NCI-H774 (cell line): Measurements from ENCODE around the gene UNC13D.
"Not testable (repeated sequence)": the region's sequence is repeated elsewhere in the genome, so short reads cannot be mapped to it uniquely, and the experiment has no call there.

Experiments
- DNase-seq: peaks from one replicate; lab custom pipeline; 2025; lab: John Stamatoyannopoulos, UW

Gene UNC13D

DNA sequence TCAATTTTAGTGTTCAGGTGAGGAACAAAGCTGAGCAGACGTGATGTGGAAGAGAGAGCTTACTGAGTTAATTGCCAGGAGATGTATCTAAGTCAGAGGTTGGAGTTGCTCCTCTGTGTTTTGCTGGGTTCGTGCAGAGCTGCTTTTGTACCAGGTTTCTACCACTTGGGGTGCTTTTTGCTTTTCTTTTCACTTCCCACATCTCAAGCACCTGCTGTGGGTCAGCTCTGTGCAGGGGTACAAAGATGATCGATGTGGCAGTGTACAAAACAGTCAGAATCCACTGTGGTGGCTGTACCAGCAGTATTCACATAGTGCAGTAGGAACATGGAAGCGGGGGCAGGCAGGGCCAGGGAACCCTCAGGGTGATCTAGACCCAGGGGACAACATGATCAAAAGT, 44.8 kb downstream of the UNC13D start:
- no peak for DNase-seq

DNA sequence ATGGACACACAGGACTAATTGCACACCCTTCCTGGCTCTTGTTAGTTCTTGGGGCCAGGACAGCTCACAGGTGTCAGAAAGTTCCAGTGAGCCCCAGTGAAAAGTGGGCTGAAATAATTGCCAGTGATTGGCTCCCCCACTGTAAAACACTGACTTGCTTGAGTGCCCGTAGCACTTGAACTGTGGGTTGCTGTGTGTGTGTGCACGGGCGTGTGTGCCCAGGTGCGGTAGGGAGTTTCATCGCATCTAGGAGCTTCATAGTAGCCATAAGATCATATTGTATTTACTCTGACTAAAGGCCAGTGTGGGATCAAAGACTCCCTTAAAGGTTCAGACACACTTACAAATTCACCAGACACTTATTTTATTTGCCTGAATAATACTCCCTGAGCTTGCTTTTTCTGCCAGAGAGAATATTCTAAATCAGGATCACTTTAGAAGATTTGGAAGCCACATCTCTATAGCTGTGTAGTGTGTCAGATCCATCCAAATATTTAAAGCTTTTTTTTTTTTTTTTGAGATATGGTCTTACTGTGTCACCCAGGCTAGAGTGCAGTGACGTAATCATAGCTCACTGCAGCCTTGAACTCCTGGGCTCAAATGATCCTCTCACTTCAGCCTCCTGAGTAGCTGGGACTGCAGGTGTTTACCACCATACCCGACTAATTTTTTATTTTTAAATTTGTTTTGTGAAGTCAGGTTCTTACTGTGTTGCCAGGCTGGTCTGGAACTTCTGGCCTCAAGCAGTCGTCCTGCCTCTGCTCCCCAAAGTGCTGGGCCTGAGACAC, 48.2 kb downstream of the UNC13D start:
- DNase-seq, result no peak

DNA sequence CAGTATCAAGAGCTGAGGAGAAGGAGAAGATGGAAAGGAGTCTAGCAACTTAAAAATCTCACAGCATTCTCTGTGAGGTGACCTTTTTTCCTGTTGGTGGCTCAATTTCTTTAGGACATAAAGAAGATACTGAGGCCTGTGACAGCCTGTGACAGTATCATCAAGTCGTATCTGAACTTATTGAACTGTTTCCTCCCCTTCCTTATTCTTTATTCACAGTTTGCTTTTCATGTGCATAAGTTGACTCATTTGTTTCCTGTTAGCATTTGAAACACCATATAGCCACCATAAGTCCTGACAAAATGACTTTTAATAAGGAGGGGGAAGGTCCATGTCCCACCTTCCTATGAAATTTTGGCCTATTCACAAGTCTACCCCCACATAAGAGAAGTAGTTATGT, 50.7 kb downstream of the UNC13D start:
- no peak for DNase-seq

DNA sequence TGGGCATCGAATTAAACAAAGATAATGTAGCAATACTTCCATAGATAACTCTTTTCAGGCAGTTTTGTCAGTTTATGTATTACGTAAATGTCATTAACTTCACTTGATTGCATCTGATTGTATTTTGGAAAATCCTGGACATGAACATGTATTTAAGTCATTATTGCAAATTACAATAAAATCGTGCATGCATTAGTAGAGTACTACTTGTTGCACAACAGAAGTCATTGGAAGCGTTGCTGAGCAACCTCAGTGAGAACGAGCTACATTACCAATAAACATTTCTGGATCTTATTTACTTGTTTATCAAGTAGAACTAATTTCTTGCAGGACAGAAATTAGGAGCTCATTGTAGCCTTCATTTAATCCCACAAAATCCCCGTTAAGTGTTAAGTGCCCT, 53.0 kb downstream of the UNC13D start:
- no peak for DNase-seq

DNA sequence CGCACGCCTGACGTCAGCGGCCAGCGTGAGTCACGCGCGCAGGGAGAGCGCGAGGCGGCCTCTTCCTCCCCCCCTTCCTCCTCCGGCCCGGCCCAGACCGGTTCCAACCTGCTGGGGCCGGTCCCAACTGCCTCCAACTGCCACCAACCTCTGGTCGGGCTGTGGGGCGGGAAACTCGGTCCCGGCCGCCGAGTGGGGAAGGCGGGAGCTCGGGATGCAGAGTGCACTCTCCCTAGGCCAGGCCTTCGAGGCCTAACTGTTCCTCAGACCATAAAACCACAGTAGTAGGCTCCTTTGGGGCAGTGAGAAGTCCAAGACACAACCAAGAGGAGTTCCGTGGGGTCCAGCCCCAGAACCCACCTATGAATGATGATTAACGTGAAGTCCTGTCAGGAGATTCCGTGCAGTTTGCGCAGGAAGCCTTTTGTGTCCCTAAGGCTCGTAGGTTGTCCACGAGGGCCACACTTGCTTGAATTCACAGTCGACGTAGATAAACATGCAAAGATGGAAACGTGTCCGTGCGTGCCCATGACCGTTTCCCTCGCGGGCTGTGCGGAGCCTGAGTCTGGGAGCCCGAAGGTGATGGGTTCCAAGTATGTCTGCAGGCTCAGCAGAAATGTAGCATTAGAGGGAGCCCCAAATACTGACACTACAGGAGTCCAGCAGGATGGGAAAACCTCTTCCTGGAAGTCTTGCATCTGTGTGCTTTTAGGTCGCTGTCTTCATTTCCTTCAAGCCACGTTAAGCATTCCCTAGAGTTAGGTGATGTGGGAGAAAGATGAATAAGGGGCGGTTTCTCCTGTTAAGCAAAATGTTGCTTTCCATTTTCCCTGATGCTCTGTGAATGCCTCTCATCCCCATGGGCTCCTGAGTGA, 59.0 kb downstream of the UNC13D start:
- peak; percentile 97 for DNase-seq

DNA sequence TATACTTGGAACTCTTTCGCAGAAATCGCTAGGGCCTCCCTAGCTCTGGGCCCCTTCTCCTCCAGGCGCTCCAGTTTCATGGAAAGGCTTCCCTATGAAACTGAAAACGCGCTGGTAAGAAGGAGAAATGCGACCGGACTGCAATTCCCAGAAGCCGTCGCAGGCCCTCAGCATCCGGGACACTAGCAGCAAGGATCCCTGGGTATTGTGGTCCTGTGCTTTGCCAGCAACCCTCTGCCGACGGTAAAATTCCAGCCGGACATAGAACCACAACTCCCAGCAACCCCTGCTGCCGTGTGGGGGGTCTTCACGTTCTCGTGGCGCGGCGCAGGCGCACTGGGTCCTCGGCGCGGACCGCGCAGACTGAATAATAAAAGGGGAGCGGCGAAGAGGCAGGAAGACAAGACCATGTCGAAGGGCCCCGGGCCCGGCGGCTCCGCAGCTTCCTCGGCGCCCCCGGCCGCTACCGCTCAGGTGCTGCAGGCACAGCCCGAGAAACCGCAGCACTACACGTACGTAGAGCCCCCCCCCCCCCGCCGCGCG, 59.7 kb downstream of the UNC13D start, which contains the start of gene UNK:
TSS of gene UNK (plus strand) at position 334 of the 543 bp plus-strand sequence. CDS start at position 409, 75 bp downstream.
- peak; percentile 100 for DNase-seq

DNA sequence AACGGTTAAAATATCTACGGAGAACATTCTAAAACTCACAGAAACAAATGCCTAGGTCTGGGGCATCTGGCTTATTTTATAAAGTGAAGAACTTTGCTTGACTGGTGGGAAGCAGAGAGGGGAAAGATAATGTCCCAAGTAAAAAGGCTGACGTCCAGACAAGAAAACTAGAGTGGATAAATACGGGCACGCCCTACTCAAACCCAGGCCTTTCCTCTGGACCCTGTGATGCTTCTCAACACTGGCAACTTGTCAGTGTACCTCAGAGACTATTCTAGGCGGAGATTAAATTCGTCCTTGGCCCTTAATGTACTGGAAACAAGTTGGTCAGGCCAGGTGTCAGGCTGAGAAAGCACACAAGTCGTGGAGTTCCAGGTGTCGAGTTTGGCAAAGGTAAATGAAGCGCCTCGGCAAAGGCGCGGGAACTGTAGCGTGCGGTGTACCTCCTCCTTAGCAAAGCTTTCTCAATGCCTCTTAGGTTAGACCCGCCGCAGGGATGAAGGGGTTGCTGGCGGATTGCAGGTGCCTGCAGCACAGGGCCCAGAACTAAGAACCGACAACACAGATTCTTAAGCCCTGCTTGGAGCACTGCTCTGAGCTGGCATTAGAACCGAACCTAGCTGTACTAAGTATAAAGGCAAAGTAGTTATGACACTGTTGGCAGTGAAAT, 60.3 kb downstream of the UNC13D start:
- DNase-seq, result peak; percentile 68

DNA sequence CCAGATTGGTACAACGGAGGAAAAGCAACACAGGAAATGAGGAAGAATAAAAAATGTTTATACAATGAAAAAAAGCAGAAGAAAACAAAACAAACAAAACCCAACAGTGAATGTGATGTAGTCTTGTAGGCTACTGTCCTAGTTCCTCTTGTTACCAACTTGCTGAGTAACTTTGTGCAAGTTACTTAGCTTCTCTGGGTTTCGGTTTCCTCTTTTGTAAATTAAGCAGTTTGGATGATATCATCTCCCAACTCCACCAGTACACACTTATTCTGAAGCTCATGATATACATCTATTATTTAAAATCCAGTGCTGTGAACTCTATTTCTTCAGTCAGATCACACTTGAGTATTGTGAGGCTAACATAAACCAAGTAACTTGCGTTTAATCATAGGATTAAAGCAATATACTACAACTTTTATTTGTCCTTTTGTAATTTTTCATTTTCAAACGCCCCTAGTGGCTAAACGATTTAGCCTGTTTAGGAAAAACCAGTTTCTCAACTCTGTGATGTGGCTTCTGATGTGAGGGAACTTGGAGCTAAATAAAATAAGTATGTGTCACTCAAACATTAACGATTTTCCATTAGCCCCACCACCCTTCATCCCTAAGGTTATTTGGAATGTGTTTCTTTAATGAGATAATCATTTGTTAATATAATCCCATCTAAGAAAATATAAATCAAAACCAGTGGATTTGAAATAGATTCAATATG, 61.0 kb downstream of the UNC13D start:
- DNase-seq, result peak; percentile 61

DNA sequence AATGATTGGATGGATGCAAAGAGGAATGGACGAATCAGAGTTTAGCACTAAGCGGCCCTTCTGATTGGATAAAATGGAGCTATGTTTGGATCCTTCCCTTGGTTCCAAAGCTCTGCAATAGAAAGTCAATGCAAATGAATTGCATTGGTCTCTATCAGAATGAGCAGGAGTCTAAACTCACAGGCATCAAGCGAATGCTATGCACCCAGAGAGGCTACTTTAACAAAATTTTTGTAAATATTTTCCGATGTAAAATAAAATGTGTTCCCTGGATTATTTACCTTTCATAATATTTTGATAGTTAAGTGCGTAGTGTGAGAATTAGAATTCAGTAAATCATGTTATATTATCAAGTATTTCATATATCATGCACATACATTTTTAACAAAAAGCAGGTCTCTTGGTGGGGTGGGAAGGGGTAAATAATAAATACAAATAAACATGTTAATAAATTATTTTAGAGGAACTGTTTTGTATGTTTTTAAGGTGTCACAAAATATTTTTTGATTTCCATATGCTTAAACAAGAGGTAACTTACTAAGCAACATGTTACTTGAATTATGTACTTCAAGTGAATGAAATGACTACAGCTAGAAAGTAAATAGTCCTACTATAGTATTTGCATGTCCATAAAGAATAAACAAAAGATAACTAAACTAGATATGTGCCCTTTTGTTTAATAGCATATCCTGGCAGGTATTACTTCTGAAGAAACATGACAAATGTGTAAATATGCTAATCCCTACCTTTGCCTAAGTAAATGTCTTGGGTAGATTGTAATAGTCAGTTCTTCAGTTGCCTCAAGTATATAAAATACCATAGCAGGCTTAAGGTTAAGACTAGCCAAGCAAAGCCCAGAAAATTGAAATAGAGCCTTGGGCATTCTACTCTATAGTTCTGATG, 64.0 kb downstream of the UNC13D start:
- no peak for DNase-seq

DNA sequence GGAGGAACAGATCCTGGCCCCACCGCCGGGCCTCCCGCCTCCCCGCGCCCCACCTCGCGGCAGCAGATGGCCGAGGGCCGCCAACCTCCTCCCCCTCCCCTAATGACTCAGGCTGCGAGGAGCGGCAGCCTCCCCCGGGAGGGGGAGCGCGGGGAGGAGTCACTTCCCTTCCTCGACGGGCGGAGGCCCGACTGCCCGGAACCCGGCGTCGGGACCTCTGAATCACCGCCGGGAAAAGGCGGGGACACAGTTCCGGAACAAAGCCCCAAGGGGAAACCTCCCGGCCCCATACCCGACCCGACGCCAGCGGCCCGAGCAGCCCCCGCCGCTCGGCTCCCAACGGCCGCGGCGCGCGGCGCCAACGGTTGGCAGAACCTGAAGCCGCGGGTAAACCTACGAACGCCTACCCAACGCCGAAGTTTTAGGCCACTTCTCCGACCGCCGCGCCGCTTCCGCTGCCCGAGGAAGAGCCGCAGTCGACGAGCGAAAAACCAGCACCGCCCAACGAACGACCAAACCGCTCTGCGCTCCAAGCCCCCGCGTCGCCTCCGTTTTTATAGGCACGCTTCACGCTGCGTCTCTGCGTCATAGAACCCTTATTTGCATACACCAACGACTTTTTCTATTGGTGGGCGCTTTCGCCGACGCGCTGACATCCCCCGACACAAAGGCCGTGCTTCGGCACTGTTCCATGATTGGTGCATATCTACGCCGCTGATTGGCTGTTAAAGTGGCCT, 64.8 kb downstream of the UNC13D start:
- DNase-seq, result peak; percentile 100

DNA sequence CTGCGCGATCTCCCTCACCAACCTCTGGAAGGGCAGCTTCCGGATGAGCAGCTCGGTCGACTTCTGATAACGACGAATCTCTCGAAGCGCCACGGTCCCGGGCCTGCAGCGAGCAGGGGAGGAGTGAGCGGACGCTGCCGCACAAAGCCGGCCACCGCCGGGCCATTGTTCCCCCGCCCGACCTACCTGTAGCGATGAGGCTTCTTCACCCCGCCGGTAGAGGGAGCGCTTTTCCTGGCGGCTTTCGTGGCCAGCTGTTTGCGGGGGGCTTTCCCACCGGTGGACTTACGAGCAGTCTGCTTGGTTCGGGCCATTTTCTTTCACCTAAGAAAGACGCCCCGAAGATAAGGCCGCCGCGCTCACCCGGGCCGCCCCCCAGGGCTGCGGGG, 65.3 kb downstream of the UNC13D start:
- DNase-seq, result peak; percentile 76

DNA sequence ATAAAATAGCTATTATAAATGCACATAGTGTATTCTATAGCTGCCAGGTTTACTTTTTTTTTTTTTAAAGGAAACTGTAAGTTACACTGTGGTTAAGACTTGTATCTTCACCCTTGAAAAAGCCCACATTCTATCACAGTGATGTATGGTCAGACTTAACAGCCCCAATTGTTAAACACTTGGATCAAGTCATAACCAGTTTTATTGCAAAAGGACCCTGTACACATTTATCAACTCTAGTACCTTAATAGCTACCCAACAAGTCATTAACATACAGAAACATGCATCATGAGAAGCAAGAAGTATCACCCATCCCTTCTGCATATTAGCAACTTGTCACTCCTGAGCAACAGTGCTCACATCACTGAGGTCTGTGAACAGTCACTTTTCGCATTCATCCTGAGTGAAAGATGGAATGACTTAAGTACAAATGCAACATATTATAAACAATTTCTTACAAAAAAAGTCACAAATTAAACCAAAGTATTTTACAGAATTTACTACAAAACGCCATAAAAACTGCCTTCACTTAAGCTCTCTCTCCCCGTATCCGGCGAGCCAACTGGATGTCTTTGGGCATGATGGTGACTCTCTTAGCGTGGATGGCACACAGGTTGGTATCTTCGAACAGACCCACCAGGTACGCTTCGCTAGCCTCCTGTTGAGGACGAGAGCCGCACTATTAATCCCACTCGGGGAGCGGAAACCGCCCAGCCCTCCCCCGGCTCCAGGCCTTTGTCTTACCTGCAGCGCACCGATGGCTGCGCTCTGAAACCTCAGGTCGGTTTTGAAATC, 65.9 kb downstream of the UNC13D start:
- DNase-seq, result not testable (repeated sequence)

DNA sequence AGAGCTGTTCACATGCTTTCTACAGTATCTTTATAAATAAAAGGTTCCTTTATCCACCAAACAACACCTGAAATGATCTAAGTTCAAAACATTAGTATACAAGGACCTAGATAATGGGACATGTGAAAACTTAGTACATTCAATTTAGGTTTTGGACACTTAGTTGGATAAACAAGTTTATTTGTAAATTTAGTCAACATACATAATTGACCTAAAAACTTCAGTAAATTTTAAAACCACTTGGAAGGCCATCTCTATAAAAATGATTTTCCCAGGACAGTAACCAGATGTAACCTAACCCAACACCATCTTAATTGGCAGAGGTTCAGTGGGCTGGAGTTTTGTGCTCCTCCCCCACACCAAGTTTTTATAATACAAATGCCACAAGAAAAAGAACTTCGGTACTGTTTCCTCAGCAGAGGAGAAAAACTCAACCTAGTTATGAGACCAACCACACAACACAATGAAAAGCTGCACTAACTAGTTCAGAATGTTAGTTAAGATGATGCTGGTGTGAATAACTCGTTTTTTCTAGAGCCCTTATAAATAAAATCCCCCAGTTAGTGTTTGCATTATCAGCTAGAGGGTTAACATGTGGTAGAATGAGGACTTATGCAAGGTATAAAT, 66.8 kb downstream of the UNC13D start:
- DNase-seq, result no peak
